BJ (cell line): ENCODE data around the gene TMEM217. TPM values are rescaled to one million over a fixed set of nuclear protein-coding genes. Genes with fewer than 3 reads are reported as not detected.

Source experiments
- CTCF ChIA-PET: fragments of 350-600 bp; formaldehyde crosslinking; extraction: SDS; loops from one replicate; lab custom pipeline; 2021; ENCODE audit warnings: antibody characterized with exemption, inconsistent platforms; lab: Yijun Ruan, JAX
- POLR2A ChIA-PET: fragments of 300-600 bp; sonication (Branson Sonifier 250); formaldehyde crosslinking; extraction: SDS; loops from one replicate; lab custom pipeline; 2021; ENCODE audit warnings: antibody characterized with exemption; lab: Charles Lee
- DNase-seq: peaks from one replicate; pipeline ENCODE4 v3.0.0-alpha.2; 2011; ENCODE audit warnings: low read depth
- H3K27me3 ChIP-seq: 2 replicates; pipeline ENCODE4 v1.6.0; 2011; ENCODE audit warnings: low read length; ENCODE audit not compliant: control insufficient read depth, insufficient read depth
- H3K36me3 ChIP-seq: 2 replicates; pipeline ENCODE4 v1.5.1; 2011; ENCODE audit warnings: low read length; ENCODE audit not compliant: control insufficient read depth, insufficient read depth
- H3K4me3 ChIP-seq: 2 replicates; pipeline ENCODE4 v1.5.1; 2011; ENCODE audit warnings: low read depth, mild to moderate bottlenecking, control low read depth, low read length
- CTCF ChIP-seq: IDR thresholded peaks from 2 replicates; pipeline ENCODE4 v1.5.1; 2011; ENCODE audit warnings: low read depth, mild to moderate bottlenecking, control low read depth, inconsistent platforms, low read length, moderate library complexity; ENCODE audit not compliant: insufficient read depth
- polyA plus RNA-seq: library from polyadenylated mRNA; depleted of rRNA; stranded (reverse); fragments of >200 nt; gene quantifications from 2 replicates; pipeline ENCODE4 v1.2.3, GENCODE V29; 2011

The TMEM217 gene
- polyA plus RNA-seq, 1 experiment = 2.3 TPM

- POLR2A ChIA-PET = no interaction called here
- Histone ChIP-seq H3K27me3 (no peaks in the 10 kb centered on the region), H3K36me3 (peaks cover 1% of the 10 kb centered on the region), H3K4me3 (no peak overlapping the region)
- DNase-seq = no peak
- TF ChIP-seq CTCF = no peak
- CTCF ChIA-PET = no interaction called here
These were observed 11.2 kb upstream of the TMEM217 start for GRCh38 chr6:37269105-37269504.

DNA sequence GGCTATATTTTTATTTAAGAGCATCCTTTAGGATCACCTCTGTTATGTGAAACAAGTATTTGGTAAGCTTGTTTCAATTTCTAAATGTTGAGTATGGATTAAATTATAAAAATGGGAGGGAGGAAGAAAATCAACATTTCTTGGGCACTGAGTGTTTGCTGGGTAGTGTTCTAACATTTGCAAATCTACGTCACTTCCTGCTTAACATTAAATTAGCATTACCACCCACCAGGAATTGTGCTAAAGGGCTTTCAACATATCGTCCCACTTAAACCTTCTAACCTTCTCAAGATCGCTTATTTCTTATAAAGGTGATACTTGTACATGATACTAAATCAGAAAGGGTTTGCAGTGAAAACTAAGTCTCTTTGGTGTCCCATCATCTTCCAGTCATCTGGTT is 7.9 kb upstream of the TMEM217 start:
- H3K36me3 ChIP-seq = peaks cover 1% of the 10 kb centered on the region; the same call in 1 of the 2 replicates
- no peak overlapping the region for H3K4me3 ChIP-seq
- ChIA-PET POLR2A (no interaction called here), CTCF (interaction anchor here (0.6 kb wide), 2 partner anchors 34 to 39 kb away, joined by 3 read pairs; no protein-coding TSS in a partner anchor)
- no peak for TF ChIP-seq CTCF
- no peak for DNase-seq
- no peaks in the 10 kb centered on the region for H3K27me3 ChIP-seq

DNA sequence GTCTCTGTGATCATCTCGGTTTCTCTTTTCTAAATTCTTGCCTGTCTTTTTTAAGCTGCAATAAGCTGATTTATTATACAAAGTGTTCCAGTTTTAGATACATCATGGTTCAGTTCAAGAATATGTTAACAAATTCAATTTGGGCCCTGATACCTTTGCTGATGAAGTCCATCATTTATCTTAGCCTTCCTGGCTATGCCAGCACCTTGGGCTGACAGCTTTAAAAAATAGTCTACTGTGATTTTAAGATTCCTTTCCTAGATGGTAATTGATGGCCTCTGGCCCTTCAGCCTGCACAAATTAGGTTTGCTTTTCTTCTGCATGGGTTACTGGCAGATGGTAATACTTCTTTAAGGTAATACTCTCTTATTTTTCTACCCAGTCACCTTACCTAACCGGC is 7.1 kb upstream of the TMEM217 start:
- no peak overlapping the region for H3K4me3 ChIP-seq
- H3K36me3 ChIP-seq = peaks cover 1% of the 10 kb centered on the region; the same call in 1 of the 2 replicates
- DNase-seq = no peak
- POLR2A ChIA-PET = no interaction called here
- no peak for TF ChIP-seq CTCF
- CTCF ChIA-PET = no interaction called here
- H3K27me3 ChIP-seq = no peaks in the 10 kb centered on the region

DNA sequence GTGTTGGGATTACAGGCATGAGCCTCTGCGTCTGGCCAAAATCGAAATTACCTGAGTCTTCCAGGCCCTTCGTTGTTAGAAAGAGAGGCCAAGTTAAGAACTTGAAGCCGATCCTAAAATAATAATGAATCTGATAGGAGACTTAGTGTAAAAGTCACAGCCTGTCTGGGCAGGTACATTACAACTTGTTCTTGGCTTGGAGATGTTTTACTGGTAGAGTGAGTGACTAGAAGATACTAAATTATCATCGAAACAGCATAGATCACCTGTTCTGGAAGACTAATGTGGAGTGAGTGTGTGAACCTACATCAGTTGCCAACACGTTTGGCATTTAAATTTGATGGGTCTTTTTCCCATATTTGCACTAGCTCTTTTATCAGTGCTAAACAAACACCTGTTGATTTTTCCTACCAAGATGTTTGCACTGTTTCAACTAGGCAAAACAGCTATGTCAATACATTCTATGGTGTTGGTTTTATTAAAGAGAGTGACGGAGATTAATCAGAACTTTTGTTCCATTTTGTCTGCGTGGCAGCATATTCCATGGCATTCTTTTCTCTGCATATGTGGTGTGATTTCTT is 4.6 kb upstream of the TMEM217 start:
- TF ChIP-seq CTCF = no peak
- Histone ChIP-seq H3K4me3 (no peak overlapping the region), H3K36me3 (no peaks in the 10 kb centered on the region), H3K27me3 (no peaks in the 10 kb centered on the region)
- ChIA-PET CTCF (no interaction called here), POLR2A (no interaction called here)
- DNase-seq = no peak

- no peak for TF ChIP-seq CTCF
- CTCF ChIA-PET = no interaction called here
- DNase-seq = no peak
- no peak overlapping the region for H3K4me3 ChIP-seq
- H3K27me3 ChIP-seq = no peaks in the 10 kb centered on the region
- POLR2A ChIA-PET = interaction anchor here (0.6 kb wide), 1 partner anchor 364 kb away, joined by 13 read pairs; no protein-coding TSS in a partner anchor
- H3K36me3 ChIP-seq = no peaks in the 10 kb centered on the region
These were observed 3.3 kb upstream of the TMEM217 start for GRCh38 chr6:37261198-37261597.
